ENCODE measurements around the gene HHAT.

Gene HHAT

DNA sequence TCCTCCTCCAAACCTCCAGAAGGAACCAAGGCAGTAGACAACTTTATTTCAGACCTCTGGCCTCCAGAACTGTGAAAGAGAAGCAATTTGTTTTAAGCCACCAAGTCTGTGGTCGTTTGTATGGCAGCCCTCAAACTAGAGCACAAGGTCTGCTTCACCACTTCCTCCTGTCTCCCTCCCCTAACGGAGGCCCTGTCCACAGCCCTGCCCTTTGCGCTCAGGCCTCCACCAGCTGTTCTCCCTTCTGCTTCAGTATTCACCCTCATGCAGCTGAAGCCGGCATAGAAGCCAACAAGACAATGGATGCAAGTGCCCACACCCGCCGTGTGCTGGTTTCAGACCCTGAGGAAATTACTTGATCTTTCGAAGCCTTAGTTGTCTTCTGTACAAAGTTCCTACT is 364.1 kb downstream of the HHAT start:
- Histone ChIP-seq H3K27ac (peak overlapping the region in 4 of 11 experiments; percentile 18 to 53 (median 38); a peak in 6 of 22 replicates), H3K36me3 (no peaks in the 10 kb centered on the region), H3K4me1 (peaks cover 7 to 27% (median 12%) of the 10 kb centered on the region in 10 experiments; a peak in 19 of 20 replicates), H3K4me2 (peak overlapping the region; percentile 27 to 77 (median 48)), H3K9ac (no peak overlapping the region), H3K9me3 (replicated peaks in 1 of 11) (no peaks in the 10 kb centered on the region), H3K27me3 (no peaks in the 10 kb centered on the region), H3K4me3 (no peak overlapping the region), H4K20me1 (no peaks in the 10 kb centered on the region)
- TF ChIP-seq Cebpa-rat (IDR thresholded peaks at IDR 0.05), result no peak

DNA sequence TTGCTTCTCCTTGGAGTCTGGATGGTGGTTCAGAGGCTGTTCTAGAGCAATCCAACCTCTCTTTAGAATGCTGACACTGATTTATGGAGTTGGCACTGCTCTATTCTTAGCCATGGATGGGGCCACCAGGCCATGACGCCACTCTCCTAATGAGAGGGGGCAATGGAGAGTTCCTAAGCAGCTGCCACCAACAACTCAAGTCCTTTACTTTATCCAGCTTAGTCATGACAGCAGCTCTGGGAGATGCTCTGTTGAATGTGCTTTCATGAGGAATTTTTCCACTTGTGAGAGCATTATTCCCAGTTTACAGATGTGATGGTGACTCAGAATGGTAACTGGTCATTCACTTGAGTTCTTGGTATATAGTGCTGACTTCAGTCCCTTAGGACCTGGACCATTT is 366.3 kb downstream of the HHAT start:
- Histone ChIP-seq H3K27ac (no peak overlapping the region), H3K9me3 (replicated peaks in 1 of 11) (no peaks in the 10 kb centered on the region)
- no peak for TF ChIP-seq Cebpa-rat (IDR thresholded peaks at IDR 0.05)

DNA sequence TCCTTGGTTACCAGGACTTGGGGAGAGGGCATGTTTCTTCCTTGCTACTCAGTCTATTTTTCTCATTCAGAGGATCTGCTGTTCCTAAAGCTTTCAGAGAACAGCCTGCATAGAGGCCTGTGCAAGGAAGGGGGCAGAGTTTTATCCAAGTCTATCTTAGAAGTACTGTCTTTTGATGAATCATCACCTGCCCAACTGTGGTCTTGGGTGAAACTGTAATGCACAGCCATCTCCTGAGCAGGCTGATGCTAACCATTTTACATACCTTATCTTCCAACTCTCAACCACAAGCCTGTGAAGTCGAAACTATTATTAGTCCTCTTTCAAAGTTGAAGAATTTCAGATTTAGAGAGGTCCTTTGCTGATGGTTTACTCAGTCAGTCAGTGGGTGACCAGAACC is 368.0 kb downstream of the HHAT start:
- TF ChIP-seq Cebpa-rat (IDR thresholded peaks at IDR 0.05), result no peak
- Histone ChIP-seq H3K4me3 (no peak overlapping the region), H3K27me3 (no peaks in the 10 kb centered on the region), H3K9ac (no peak overlapping the region), H3K36me3 (no peaks in the 10 kb centered on the region), H3K4me2 (no peak overlapping the region), H3K4me1 (peaks cover 7 to 15% (median 12%) of the 10 kb centered on the region in 10 experiments; a peak in 19 of 20 replicates), H4K20me1 (no peaks in the 10 kb centered on the region), H3K27ac (no peak overlapping the region), H3K9me3 (replicated peaks in 1 of 11) (no peaks in the 10 kb centered on the region)

More for the DNA sequence above, 366.3 kb downstream of the HHAT start:
- Histone ChIP-seq H3K9ac (no peak overlapping the region), H3K36me3 (no peaks in the 10 kb centered on the region), H3K4me1 (peaks cover 7 to 16% (median 12%) of the 10 kb centered on the region in 10 experiments; a peak in 19 of 20 replicates), H3K4me3 (no peak overlapping the region), H4K20me1 (no peaks in the 10 kb centered on the region), H3K27me3 (no peaks in the 10 kb centered on the region), H3K4me2 (no peak overlapping the region)

DNA sequence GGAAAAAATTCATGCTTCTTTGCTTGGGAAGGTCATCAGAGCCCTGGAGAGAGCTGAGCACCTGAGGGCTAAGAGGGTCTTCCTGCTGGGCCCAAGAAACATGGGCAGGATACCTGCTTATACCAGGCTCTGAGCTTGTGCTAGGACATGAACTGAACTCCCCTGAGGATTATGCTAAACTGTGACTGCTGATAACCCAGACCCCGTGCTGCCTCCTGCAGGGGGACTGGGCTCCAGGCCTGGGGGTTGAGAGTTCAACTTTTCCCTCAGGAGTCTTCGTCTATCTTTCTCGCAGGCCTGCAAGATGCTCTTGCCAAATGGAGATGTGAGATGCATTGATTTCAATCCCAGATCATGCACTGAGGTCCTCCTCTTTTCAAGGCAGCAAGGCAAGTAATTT is 368.5 kb downstream of the HHAT start:
- no peak overlapping the region for H3K4me3 ChIP-seq
- H3K27me3 ChIP-seq, result no peaks in the 10 kb centered on the region
- no peaks in the 10 kb centered on the region for H3K36me3 ChIP-seq
- no peak overlapping the region for H3K27ac ChIP-seq
- H3K9ac ChIP-seq, result no peak overlapping the region
- no peaks in the 10 kb centered on the region for H4K20me1 ChIP-seq
- H3K4me2 ChIP-seq, result no peak overlapping the region
- H3K9me3 ChIP-seq (replicated peaks in 1 of 11), result no peaks in the 10 kb centered on the region
- no peak for TF ChIP-seq Cebpa-rat (IDR thresholded peaks at IDR 0.05)
- peaks cover 7 to 12% (median 10%) of the 10 kb centered on the region in 10 experiments; a peak in 19 of 20 replicates for H3K4me1 ChIP-seq

DNA sequence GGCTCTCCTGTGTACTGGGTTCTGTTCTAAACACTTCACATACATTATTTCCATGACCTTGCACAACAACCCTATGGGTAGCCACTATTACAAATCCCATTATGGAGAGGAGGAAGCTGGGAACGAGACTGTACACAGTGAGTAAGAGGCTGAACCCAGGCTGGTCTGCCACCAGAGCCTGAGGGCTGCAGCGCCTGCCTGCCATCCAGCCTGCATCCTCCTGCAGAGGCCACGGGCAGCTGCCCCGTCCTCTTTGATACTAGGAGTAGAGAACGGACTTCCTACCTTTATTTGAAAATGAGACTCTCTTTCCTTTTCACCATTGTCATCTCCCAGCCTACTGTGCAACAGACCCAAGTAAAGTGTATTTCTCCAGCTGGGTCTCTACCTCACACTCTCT is 370.0 kb downstream of the HHAT start:
- H3K4me1 ChIP-seq, result no peaks in the 10 kb centered on the region
- H3K36me3 ChIP-seq, result no peaks in the 10 kb centered on the region
- no peak for TF ChIP-seq Cebpa-rat (IDR thresholded peaks at IDR 0.05)
- H3K4me3 ChIP-seq, result no peak overlapping the region
- H4K20me1 ChIP-seq, result no peaks in the 10 kb centered on the region
- no peak overlapping the region for H3K4me2 ChIP-seq
- no peak overlapping the region for H3K9ac ChIP-seq
- H3K27me3 ChIP-seq, result no peaks in the 10 kb centered on the region
- H3K9me3 ChIP-seq (replicated peaks in 1 of 11), result no peaks in the 10 kb centered on the region
- no peak overlapping the region for H3K27ac ChIP-seq

DNA sequence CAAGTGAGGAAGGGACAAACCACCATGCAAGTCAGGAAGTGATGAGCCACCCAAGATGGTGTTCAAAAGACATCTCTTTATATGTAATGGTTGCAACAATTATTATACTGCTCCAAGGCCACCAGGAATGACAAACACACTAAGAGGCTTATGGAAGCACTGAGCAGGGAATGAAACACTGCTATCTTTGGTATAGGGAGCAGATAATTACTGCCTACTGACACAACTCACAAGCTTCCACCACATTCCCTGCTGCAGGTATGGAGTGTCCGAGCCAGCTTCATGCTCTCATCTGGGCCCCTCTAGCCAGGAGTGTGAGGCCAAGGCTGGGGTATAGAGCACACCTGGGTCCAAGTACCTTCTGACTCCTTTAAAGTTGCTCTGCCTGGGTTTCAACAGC is 371.4 kb downstream of the HHAT start:
- Histone ChIP-seq H3K27ac (no peak overlapping the region), H3K9me3 (replicated peaks in 1 of 11) (no peaks in the 10 kb centered on the region), H3K4me3 (no peak overlapping the region), H3K4me1 (no peaks in the 10 kb centered on the region), H3K4me2 (no peak overlapping the region), H4K20me1 (no peaks in the 10 kb centered on the region; a peak in 1 of 22 replicates), H3K9ac (no peak overlapping the region), H3K36me3 (no peaks in the 10 kb centered on the region), H3K27me3 (no peaks in the 10 kb centered on the region)
- no peak for TF ChIP-seq Cebpa-rat (IDR thresholded peaks at IDR 0.05)

DNA sequence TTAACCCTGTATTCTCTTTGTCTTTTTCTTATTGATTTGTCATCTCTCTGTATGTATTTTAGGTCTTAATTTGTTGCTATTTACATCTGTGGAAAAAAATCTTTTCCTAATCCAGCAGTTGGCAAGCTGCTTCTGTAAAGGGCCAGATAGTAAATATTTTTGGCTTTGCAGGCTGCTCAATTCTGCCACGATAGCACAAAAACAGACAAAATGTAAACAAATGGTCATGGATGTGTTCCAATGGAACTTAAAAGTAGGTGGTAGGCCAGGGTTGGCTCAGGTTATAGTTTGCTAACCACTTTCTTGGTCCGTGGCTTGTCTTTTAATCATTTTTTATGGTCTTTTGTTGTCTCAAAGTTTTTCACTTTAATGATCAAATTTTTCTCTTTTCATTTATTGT is 371.8 kb downstream of the HHAT start:
- H3K9me3 ChIP-seq (replicated peaks in 1 of 11), result no peaks in the 10 kb centered on the region
- no peak overlapping the region for H3K27ac ChIP-seq
- no peak overlapping the region for H3K4me2 ChIP-seq
- H3K9ac ChIP-seq, result no peak overlapping the region
- H3K27me3 ChIP-seq, result no peaks in the 10 kb centered on the region
- H4K20me1 ChIP-seq, result no peaks in the 10 kb centered on the region; a peak in 1 of 22 replicates
- peaks cover 0 to 3% (median 0%) of the 10 kb centered on the region in 10 experiments; a peak in 5 of 20 replicates for H3K4me1 ChIP-seq
- no peak for TF ChIP-seq Cebpa-rat (IDR thresholded peaks at IDR 0.05)
- H3K36me3 ChIP-seq, result no peaks in the 10 kb centered on the region
- H3K4me3 ChIP-seq, result no peak overlapping the region

DNA sequence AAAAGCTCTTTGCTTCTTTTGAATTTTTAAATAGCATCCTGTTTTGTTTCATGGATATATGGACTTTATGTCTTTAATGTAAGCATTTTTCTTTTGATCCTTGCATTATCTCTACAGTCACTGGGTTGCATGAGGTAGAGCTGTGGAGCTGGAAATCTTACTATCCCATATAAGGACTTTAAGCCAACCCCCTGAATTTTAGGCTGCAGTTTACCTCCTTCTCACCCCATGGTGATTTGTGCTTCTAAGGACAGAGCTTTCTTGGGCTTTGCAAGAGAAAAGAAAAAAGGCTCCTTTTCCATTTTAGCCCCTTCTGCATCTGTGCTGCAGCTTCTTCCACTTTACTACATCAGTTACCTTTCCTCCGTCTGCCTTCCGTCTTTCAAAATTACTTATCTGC is 373.8 kb downstream of the HHAT start:
- Histone ChIP-seq H3K4me1 (peaks cover 0 to 11% (median 0%) of the 10 kb centered on the region in 10 experiments; a peak in 7 of 20 replicates), H3K27ac (no peak overlapping the region), H3K9ac (no peak overlapping the region), H3K4me2 (no peak overlapping the region), H3K27me3 (no peaks in the 10 kb centered on the region), H3K4me3 (no peak overlapping the region), H3K36me3 (no peaks in the 10 kb centered on the region), H3K9me3 (replicated peaks in 1 of 11) (no peaks in the 10 kb centered on the region), H4K20me1 (no peaks in the 10 kb centered on the region; a peak in 1 of 22 replicates)
- TF ChIP-seq Cebpa-rat (IDR thresholded peaks at IDR 0.05), result no peak

DNA sequence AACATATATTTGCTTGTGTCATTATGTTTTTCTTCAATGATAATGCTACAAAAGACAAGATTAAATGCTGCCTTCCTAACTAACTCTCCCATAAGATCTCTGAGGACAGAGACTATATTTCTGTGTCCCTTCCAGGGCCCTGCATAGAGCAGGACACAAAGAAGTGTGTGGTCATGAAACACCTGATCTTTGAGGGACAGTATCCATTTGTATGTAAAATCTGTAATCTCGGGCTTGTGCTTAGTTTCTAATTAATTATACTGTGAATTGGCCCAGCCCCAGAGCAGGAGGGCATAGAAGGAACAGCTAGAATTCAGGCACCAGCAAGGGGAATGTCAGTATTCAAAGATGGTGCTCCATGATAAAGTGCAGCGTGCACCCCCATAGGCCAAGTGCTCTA is 374.9 kb downstream of the HHAT start:
- no peak overlapping the region for H3K4me2 ChIP-seq
- no peak for TF ChIP-seq Cebpa-rat (IDR thresholded peaks at IDR 0.05)

DNA sequence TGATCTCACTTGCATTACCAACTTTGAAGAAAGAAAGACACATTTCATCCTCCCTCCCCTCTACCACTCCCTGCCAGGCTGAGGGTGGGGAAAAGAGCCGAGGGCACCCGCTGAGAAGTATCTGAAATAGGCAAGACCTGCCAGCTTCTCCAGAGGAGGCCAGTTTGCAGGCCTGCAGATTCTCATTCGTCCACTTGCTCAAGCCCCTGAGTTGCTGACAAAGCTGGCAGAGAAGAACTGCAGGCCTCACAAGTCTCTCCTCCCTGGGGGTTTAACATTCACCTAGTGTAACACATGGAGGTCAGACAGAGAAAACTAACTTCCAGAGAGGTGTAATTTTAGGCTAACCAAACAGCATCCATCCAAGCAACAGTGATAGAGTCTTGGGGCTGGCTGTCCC is 376.4 kb downstream of the HHAT start:
- Histone ChIP-seq H3K4me2 (peak overlapping the region in 2 of 11 experiments; percentile 56 to 65; a peak in 2 of 22 replicates), H3K4me3 (no peak overlapping the region), H3K27me3 (no peaks in the 10 kb centered on the region), H3K36me3 (no peaks in the 10 kb centered on the region), H4K20me1 (no peaks in the 10 kb centered on the region; a peak in 1 of 22 replicates), H3K4me1 (peaks cover 0 to 11% (median 0%) of the 10 kb centered on the region in 10 experiments; a peak in 7 of 20 replicates), H3K9me3 (replicated peaks in 1 of 11) (no peaks in the 10 kb centered on the region), H3K9ac (no peak overlapping the region), H3K27ac (no peak overlapping the region)
- no peak for TF ChIP-seq Cebpa-rat (IDR thresholded peaks at IDR 0.05)

More for the DNA sequence above, 374.9 kb downstream of the HHAT start:
- no peak overlapping the region for H3K4me3 ChIP-seq
- H3K9ac ChIP-seq, result no peak overlapping the region
- no peaks in the 10 kb centered on the region; a peak in 1 of 22 replicates for H4K20me1 ChIP-seq
- no peaks in the 10 kb centered on the region for H3K9me3 ChIP-seq (replicated peaks in 1 of 11)
- H3K36me3 ChIP-seq, result no peaks in the 10 kb centered on the region
- peaks cover 0 to 11% (median 0%) of the 10 kb centered on the region in 10 experiments; a peak in 7 of 20 replicates for H3K4me1 ChIP-seq
- H3K27ac ChIP-seq, result no peak overlapping the region
- no peaks in the 10 kb centered on the region for H3K27me3 ChIP-seq

Data from BLaER1 treated with 17β-estradiol and CSF1 and Interleukin-3, amounts not matched to agents 10 nM and 100 nM (cell line).